GM21367 (cell line): ENCODE results near the gene ENDOV.

Source experiments
- ATAC-seq: cut with Tn5 transposase; IDR thresholded peaks from one replicate; pipeline ENCODE4 v1.9.1; 2021; ENCODE audit not compliant: unreplicated experiment

The ENDOV gene

GRCh38 chr17:80414803-80415625 is at the start of gene ENDOV:
Gene ENDOV (plus strand): TSS chr17:80415167. CDS start chr17:80415195, 28 bp downstream.
- ATAC-seq: peak; percentile 81

- no peak for ATAC-seq
These were observed 49.0 kb upstream of the ENDOV start for GRCh38 chr17:80365983-80366382.

DNA sequence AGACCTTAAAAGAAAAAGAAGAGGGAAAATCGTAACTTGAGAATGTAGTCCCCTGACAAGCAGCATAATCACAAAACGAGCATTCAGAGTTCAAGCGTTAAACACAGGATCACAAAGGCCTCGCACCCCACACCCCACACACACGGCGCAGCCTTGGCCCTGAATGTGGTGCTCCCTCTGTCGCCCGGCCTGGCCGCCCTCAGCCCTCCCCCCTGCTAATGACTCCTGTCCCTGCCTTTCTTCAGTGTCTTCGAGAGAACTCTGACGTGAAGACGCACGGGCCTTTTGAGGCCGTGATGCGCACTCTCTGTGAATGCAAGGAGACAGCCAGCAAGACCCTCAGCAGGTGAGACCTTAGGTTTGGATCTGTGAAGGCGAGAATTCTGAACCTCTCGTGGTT is 47.5 kb upstream of the ENDOV start:
- ATAC-seq: no peak

DNA sequence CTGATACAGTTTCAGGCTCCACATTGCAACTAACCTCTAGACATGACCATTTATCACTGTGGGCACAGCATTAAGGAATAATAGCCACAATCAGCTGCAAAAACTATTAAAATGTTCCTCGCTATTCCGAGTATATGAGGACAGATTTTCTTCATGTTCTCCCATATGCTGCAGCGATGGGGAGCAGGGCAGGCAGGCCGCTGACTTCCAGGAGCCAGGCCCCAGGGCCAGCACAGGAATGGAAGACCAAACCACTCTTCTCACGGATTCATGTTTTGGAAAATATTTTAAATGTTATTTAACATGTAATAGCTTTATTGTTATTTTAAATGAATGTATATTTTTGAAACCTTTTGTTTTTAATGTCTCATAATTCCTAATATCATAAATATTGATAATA is 43.8 kb upstream of the ENDOV start:
- no peak for ATAC-seq

DNA sequence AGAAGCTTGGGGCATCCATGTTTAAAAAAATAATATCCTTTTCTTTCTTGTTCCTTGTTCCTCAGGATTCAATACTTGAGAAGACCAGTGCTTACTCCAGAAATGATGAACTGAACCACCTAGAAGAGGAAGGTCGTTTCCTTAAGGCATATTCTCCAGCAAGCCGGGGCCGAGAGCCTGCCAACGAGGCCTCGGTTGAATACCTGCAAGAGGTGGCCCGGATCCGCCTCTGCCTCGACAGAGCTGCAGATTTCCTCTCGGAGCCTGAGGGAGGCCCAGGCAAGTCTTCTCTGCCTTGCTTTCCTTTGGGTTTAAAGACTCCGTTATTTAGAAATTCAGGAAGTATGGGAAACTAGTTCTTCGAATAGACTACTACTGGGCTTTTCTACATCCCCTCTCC is 42.5 kb upstream of the ENDOV start:
- no peak for ATAC-seq

GRCh38 chr17:80372922-80373570 is 41.9 kb upstream of the ENDOV start:
- ATAC-seq: no peak

- ATAC-seq: no peak
These were observed 40.8 kb upstream of the ENDOV start for GRCh38 chr17:80374039-80374731.

GRCh38 chr17:80374732-80375585 is 40.0 kb upstream of the ENDOV start:
- no peak for ATAC-seq

DNA sequence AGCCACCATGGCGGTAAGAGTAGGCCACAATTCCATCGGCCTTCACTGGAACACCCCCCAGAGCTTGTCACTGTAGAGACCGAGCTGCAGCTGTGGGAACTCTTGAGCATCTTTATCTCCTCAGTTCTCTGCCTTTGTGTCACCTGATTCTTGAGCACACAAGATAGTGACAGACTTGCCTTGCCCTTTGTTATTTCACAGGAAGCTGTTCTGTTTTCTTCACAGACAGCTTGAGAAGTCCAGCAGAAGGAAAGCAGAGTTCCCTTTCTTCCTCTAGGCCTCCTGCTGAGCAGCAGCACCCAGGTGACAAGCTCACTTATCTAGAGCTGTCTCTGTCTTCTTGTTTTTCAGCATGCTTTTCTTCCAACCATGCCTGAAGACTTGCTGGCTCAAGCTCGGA is 38.4 kb upstream of the ENDOV start:
- no peak for ATAC-seq

DNA sequence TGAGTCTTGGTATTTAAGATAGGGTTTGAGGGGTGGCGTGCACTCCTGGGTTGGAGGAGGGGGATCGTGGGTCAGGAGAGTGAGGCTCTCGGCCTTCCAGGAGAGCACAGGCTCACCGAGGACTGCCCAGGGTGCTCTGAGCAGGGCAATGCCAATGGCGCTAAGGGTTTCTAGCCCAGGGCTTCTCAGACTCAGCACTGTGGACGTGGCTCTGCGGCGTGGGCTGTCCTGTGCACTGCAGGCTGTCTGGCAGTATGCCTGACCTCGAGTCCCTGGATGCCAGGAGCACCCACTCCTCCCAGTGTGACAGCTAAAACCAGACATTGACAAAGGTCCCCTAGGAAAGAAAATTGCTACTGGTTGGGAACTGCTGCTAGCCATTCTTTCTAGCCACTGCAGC is 37.2 kb upstream of the ENDOV start:
- no peak for ATAC-seq

GRCh38 chr17:80379348-80379747 is 35.6 kb upstream of the ENDOV start:
- no peak for ATAC-seq

DNA sequence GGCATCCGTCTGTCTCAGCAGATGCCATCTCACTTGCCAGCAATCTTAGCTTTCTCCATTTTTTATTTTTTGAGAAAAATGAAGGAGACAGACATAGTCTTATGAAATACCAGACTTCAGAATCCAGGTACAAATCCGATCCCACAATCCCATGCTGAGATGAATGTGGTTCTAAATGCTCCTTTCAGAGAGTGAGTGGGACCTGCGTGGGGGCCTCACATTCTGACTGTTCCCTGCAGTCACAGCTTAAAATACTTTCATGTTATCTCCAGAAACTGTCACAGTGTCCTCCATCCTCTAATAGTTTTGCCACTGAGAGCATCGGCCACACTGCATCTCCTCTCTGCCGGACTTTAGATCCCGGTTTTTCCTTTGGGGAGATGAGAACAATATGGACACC is 34.9 kb upstream of the ENDOV start:
- ATAC-seq: no peak

GRCh38 chr17:80380555-80381002 is 34.4 kb upstream of the ENDOV start:
- no peak for ATAC-seq

DNA sequence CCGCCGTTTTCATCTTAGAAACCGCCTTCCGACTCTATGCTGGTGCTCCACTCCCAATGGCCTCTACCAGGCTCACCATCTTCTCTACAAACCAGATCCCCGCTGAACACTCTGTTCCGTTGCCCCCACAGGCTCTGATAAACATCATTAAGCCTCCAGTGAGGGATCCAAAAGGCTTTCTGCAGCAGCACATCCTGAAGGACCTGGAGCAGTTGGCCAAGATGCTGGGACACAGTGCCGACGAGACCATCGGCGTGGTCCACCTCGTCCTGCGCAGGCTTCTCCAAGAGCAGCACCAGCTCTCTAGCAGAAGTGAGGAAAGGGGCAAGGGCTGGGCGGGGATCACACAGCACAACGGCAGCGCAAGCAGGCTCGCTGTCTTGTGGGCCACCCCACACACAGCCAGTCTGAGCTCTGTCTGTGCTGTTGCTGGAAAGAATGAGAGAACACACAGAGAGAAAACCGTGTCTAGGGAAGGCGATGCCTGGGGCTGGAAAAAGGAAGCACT is 33.5 kb upstream of the ENDOV start:
- no peak for ATAC-seq

- no peak for ATAC-seq
These were observed 32.5 kb upstream of the ENDOV start for GRCh38 chr17:80382446-80382845.

- ATAC-seq: no peak
These were observed 32.0 kb upstream of the ENDOV start for GRCh38 chr17:80382956-80383355.

DNA sequence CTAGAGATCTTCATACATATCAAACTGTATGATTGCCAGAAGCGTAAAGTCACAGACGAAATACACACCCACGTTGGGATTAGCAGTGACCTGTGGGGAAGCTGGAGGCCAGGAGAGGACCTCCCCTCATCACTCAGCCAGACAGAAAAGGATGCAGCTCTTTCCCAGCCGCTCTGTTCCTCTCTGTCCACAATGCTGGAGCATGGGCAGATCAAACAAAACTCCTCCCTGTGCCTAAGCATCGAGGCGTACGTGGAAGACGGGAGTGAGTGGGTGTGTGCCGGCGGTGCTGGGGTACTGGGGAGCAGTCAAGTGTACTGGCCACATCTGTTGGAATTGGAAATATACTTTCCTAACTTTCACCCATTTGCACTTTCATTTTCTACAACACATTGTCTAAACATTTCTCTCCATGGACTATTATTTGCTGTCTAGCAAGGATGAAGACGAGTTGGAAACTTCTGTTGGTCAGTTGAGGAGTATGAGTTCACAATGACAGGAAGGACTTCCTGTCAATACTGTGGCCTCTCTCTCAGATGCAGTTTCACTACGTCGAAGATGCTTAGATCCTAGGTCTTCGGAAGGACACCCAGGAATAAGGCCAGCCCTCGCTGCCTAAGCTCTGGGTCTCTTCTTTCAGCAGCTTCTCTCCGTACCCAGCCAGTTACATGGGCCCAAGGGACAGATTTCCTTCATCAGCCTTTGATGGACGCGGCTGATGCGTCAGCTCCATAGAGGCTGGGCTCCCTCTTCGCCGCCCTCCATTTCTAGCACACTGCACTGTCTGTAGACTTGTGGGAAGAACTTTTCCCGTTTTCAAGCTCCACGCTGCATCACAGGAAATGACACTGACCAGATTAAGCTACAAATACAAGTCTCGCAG is 30.6 kb upstream of the ENDOV start:
- ATAC-seq: no peak

GRCh38 chr17:80385046-80385445 is 29.9 kb upstream of the ENDOV start:
- no peak for ATAC-seq

DNA sequence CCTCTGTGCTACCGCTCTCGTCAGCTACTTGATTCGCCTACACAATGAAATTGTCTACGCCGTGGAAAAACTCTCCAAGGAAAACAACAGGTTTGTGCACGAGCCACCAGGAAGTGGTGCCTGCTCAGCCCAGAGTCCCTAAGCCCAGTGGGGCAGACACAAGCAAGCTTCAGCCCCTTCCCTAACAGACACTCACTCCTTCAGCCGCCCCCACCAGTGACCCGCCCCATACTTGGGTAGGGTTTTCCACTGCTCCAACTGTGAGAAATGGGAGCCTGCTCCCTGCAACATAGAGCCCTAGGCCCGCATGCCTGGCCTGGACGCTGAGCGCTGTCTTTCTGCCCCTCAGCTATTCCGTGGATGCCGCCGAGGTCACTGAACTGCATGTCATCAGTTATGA is 28.6 kb upstream of the ENDOV start:
- ATAC-seq: no peak

- no peak for ATAC-seq
These were observed 27.9 kb upstream of the ENDOV start for GRCh38 chr17:80387071-80387470.
